HG03520 (cell line): ENCODE results near the gene C2orf15.
A peak's percentile ranks its signal among the peaks of the same experiment; 100 is the strongest.
"Not testable (repeated sequence)": the region's sequence is repeated elsewhere in the genome, so short reads cannot be mapped to it uniquely, and the experiment has no call there.

Source experiments
- ATAC-seq: cut with Tn5 transposase; IDR thresholded peaks from one replicate; pipeline ENCODE4 v1.9.1; 2021; ENCODE audit warnings: mild to moderate bottlenecking, moderate library complexity; ENCODE audit not compliant: unreplicated experiment

C2orf15 gene, protein sequence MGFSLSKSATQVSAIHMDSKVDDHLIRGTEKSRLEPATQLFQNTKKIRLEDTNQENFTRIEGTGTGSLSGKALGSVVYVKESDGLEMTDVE

DNA sequence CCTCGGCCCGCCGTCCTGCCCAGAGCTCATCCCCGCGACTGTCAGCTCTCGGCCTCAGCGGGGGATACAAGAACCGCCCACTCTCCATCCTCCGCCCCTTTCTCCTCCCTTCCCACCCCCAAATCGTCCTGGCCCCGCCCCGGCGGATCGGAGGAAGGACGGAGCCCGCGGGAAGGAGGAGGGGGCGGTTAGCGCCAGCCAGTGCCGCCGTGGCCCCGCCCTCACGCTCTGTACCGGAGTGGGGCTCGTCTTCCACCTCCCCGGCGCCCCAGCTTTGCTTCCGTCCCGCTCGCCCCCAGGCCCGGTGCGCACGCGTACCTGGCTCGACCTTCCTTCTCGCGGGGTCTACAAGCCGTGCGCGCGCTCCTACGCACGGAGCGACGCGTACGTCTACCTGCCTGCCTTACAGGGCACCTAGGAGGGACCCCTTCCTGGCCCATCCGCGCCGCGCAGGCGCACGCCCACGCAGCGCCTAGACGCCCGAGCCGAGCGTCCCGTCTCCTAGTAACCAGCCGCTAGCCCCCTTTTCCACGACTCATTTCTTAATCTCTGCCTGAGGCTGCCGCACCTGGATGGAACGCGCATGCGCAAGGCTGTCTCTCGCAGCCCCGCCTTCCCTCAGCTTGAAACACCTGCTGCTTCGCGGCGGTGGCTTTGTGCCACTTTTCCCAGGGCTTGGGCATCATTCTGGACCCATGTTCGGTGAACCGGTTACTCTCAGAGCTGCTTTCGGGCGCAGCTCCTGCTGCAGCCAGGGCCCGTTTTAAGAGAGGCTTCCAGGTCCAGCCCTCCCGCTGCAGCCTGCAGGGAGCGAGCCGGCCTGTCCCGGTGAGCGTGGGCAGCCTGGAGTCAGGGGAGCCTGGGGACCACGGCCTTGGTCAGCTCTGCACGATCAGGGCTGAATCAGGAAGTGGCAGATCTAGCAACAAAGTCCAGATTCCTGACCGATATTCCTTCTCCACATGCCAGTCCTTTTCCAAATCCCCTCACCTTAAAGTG lies at the start of gene C2orf15:
C2orf15 (plus strand) TSS at position 598 of the 999 bp plus-strand sequence. CDS start 8,852 bp downstream, outside the sequence.
- ATAC-seq, result peak; percentile 87

DNA sequence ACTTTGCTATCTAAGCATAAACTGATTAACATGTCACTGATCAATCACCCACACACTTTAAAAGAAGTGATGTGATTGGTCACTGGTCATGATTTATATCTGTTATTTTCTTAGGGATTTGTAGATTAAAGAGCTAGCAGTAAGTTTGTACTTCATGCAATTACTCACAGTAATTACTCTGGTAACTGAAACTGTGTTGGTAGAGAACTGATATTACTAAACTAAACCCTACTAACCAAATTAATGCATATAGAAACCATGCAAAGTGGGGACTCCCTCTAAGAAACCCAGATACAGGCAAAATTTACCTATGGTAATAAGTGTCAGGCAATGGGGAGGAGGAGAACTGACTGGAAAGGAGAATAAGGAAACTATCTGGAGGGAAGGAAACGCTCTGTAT lies 44.8 kb upstream of the C2orf15 start:
- no peak for ATAC-seq

DNA sequence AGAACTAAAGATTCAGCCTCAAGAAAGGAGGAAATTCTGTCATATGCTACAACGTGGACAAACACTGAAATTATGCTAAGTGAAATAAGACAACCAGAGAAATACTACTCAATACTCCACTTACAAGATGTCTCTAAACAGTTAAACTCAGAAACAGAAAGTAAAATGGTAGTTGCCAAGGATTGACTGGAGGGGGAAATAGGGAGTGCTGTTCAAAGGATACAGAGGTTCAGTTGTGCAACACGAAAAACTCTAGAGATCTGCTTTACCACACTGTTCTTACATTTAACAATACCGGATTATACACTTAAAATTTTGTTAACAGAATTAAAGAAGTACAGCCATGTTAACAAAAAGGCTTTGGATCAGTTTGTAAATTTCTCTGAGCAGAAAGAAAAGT lies 39.8 kb upstream of the C2orf15 start:
- ATAC-seq, result no peak

DNA sequence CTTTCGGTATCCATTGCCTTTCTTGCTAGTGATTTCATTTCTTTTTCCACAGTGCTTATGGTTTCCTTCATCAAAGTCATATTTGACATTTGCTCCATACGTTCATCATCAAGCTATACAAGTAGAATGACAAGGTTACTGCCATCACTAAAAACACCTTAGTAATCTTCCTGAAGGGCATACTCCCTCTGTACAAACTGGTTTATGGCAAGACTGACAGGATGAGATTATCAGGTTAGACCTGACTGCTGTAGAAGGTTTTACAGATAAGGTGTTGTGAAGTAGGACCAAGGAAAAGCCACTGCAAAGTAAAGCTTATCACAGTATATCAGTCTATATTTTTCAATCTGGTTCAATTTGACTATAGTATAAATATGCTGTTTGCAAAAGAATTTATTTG lies 37.5 kb upstream of the C2orf15 start:
- ATAC-seq, result no peak

DNA sequence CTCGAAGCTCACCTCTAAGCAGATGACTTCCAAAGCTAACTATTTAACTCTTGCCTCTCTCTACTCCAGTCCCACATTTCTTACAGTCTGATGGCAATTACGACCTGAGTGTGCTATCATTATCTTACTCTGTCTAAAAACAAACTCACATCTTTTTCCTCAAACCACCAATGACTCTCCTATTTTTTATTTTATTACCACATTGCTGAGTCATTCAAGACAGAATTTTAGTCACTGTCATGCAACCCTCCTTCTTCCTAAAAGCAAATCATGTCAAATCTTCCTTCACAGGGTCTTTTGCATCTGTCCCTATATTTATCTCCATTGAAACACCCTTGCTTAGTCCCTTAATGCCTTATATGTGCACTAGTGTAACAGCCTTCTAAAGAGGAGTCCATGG lies 34.6 kb upstream of the C2orf15 start:
- no peak for ATAC-seq

DNA sequence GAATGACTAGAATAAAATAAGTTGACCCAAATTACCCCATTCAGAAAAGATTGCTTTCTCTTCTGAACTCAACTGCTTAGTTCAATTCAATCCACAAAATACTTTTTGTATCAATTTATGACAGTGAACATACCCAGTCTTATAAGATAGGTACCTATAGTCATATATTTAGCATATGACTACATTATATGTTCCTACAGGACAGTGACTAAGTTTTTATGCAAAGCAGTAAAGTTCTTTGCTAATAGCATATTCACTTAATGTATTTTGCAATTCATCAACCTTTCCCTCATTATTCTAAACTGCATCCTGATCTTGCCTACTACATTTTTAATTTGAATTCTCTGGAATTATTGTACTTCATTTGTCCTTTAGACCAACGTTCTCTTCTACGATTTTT lies 30.3 kb upstream of the C2orf15 start:
- ATAC-seq, result no peak

DNA sequence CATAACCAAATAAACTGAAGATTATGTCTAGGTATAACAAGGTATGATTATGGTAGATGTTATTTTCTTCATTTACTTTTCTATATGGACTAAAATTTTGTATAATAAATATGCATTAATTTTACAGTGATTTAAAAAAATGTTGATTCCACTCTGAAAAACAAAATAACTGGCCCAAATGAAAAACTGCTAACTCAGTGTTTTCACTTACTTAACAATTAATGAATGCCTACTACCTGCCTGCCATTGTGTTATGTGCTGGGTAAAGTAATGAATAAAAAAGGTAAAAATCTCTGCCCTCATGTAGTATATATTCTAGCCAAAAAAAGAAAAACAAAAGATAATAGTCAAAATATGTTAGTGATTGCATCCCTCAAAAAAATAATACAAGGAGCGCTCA lies 29.6 kb upstream of the C2orf15 start:
- ATAC-seq, result no peak

DNA sequence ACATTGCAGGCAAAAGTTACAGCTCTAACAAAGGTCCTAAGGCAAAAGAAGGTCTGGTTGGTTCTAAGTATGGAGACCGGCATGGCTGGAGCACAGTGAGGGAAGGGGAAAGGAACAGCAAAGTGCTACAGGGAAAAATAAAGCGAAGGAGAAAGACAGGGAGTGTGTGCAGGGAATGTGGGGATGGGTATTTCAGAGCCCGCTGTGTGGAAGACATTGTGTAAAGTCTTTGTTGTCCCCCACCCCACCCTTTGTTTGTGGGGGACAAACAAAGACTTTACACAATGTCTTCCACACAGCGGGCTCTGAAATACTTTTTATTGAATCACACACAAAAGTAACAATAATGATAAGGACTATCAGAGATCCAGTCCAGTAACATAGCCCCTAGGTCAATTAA lies 28.9 kb upstream of the C2orf15 start:
- no peak for ATAC-seq

DNA sequence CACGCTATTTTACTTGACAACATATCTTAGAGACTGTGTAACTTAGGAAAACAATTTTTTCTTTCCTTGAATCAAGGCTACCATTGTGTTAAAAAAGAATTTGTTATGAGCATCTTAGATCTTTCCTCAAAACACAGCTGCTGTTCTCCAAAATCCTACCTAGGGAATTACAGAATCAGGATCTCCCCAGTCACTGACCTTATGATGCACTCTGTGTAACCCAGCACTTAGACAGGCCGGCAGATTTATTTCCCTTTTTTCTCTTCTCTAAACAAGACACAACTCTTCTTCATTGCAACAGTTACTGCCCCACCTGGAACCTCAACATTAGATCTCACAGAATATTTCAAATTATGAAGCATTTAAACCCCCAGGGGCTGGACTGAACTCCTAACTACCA lies 13.5 kb upstream of the C2orf15 start:
- ATAC-seq, result no peak

DNA sequence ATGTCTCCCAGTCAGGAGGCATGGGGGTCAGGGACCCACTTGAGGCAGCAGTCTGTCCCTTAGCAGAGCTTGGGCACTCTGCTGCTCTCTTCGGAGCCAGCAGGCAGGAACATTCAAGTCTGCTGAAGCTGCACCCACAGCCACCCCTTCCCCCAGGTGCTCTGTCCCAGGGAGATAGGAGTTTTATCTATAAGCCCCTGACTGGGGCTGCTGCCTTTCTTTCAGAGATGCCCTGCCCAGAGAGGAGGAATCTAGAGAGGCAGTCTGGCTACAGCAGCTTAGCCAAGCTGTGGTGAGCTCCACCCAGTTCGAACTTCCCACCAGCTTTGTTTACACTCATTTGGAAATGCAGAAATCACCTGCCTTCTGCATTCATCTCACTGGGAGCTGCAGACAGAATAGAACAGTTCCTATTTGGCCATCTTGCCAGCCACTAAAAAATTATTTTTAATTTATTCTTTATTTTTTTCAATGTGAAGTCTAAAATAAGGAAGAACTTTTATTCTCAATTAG lies 6.4 kb upstream of the C2orf15 start:
- ATAC-seq, result not testable (repeated sequence)

DNA sequence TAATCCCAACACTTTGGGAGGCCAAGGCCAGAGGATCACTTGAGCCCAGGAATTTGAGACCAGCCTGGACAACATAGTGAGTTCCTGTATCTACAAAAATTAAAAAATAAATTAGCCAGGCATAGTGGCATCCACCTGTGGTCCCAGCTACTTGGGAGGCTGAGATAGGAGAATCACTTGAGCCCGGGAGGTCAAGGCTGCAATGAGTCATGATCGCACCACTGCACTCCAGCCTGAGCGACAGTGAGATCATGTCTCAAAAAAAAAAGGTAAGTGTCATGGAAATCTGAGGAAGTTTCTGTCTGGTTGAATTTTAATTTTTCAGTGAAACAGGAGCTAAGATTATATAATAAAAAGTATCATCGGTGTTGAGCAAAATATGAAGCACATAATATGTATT lies 2.5 kb upstream of the C2orf15 start:
- ATAC-seq, result no peak

DNA sequence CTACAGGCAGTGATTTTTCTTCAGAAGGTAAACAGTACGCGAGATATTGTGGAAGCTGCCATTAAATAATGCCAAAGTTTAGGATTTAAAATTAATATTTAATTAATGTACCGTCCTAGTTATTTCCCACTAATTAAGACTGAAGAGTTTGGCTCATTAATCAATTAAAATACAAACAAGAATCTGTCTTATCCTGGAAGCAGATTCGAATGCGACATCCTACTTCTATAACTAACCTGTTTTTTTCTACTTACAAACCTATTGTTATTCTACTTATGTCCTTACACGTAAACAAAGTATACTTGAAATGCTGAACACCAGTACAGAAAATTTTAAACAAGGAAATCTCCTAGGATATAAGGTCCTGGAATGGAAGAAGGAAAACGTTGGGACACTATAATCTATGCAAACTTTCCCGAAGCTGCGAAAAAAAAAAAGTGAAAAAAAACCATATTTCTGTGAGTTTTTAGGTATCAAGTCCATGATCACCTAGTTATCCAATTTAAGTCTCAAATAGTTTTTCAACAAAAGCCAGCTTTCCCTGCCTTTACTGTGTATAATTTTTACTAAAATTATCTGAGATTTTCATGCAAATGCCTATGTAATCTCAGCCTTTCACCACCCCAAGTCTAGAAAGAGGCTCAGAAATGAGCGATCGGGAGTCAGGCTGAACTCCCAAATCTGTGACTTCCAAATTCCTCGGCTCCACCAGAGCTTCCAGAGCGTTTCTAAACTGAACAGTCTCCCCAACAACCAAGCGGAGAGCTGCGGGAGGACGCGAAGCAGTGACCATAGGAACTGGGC lies 1.2 kb upstream of the C2orf15 start:
- no peak for ATAC-seq

DNA sequence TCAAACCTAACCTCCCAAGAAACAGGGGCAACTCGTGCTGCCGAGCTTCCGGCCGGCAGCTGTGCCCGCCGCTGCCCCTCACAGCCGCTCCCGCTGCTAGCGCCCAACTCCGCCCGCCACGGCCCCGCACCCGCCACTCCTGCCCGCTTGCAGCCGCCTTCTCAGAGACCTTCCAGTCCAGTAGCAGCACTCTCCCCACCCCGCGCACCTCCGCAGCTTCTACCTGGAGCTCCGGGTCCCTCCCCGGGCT lies 722 bp upstream of the C2orf15 start:
- peak; percentile 11 for ATAC-seq

DNA sequence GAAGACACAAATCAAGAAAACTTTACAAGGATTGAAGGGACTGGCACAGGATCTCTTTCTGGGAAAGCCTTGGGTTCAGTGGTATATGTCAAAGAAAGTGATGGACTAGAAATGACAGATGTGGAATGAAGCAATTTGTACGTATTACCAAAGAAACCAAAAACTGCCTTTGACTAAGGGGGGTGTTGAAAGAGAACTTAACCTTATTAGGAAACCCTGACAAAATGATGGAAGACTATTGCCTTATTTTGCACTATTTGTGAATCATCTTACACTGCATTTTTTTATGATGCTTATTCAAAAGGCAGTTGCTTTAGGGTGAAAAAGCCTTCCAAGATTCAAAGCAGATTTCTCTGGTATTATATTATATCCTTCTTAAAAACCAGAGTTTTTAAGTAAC lies 9.2 kb downstream of the C2orf15 start:
- ATAC-seq, result no peak

DNA sequence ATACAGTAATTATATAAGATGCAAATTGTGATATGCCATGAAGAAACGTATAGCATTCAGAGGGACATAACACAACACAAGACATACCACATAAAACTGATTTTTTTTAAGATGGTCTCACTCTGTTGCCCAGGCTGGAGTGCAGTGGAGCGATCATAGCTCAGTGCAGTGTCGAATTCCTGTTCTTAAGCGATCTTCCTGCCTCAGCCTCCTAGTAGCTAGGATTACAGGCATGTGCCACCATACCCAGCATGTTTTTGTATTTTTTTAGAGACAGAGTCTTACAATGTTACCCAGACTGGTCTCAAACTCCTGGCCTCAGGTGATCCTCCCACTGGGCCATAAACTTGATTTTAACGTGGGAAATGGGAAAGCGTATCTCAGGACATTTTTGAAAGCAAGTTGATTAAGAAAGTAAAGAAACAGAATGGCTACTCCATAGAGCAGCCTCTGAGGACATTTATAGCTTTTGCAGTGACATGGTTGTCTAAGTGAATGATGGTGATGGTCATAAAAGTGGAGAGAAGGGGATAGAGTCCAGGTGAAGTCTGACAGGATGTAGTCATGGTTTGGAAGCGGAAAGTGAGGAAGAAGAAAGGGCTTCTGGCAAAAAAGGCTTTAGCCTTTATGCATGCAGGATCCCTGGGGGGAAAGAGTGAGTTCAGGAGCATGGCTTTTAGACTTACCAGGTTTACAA lies 10.8 kb downstream of the C2orf15 start:
- no peak for ATAC-seq

DNA sequence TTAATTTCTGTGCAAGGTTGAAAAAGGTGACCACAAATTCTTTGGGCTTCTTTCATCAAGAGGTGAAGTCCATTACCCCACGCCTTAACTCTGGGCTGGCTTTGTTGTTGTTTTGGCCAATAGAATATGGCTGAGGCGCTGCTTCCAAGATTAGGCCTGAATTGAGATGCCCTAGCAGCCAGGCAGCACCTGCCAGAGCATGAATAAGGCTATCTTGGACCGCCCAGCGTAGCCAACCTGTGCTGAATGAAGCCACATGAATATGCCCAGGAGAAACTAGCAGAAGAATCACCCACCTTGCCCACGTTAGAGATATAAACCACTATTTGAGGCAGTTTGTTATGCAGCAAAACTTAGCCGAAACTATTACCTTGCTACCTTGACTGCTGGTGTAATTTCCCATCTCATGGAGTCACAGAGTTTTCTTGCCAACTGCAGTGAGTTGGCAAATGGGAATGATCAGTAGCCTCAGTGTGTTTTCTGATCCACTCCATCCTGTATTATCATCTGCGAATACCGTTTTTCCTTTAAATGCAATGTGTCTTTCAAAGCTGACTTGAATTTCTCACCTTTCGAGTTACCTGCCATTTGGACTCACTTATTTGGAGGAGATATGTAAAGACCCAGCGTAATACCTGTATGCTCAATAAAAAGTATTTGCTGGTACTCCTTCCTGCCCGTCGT lies 12.6 kb downstream of the C2orf15 start:
- ATAC-seq, result no peak

DNA sequence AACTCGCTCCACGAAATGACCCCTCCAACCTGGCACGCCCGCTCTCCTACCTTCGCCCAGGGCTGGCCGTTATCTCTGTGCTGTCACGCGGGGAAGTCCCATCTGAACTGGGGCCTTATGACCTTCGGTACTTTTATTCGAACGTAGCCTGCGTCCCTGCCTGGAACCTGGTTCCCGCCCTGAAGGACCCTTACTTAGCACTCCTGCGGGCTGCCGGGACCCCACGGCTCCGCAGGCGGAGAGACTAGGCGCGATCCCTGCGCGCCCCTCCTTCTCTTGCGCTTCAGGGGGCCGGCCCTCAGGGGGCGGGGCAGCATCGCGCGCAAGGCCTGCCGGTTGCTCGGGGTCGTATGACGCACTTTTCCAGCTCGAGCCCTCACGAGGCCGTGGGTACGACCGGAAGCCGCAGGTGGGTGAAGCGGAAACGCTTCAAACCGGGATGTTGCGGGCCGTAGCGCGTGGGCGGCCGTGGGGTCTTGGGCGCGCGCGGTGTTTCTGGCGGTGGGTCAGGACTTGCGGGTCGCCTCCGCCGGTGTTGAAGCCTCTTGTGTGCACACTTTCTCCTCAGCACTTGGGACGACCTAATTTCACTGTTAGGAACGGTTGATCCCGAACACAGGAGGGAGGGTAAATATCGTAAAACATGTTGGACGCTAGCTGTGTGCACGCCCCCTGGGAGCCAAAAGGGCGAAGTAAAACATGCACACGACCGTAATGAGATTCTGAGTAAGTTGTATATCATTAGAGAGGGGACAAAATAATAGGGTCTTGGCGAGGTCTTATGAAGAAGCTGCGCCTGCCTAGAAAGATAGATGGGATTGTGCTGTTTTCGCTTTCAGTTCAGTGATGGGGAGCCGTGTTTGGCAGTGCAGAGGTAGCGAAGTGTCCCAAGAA lies 13.4 kb downstream of the C2orf15 start, which contains the start of the genes LIPT1 and TSGA10:
LIPT1 (plus strand) TSS at position 325 of the 894 bp plus-strand sequence. CDS start 6,991 bp downstream, outside the sequence.
TSGA10 (minus strand) TSS at position 300 of the 894 bp plus-strand sequence. CDS start 45,503 bp downstream, outside the sequence.
- peak; percentile 95 for ATAC-seq

DNA sequence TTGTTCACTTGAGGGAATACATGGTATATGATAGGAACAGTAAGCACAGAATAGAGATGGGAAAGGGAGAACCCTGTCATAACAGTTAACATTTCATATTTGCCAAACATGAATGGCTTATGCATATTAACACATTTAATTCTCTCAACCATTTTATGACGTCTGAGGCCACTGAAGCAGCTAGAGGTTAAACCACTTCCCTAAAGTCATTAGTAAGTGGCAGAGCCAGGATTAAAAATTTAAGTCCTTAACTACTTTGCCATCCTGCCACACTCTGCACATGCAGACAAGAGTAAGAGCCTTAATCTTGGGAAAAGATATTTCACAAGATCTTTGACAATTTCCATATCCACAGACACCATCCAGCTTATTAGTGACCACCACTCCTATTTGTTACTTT lies 15.4 kb downstream of the C2orf15 start:
- ATAC-seq, result no peak

DNA sequence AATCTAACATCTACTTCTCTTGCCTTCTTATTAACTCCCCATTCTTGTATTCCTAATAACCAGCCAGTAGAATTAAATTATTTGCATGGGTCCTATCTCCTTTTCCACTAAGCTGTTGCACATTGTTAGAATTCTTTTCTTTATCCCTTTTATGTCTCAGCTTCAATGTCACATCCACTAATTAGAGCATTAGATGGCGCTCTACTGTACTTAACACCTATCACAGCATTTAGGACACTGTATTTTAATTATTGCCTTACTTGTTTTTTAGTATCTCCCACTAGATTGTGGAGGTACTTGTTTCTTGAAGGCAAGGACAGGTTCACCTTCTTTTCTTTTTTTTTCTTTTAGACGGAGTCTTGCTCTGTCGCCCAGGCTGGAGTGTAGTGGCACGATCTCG lies 17.1 kb downstream of the C2orf15 start:
- ATAC-seq, result no peak
